Hepatocyte (in vitro differentiated cells): ENCODE data around the gene TYRP1. TPM values are rescaled to one million over a fixed set of nuclear protein-coding genes. Genes with fewer than 3 reads are reported as not detected.

Experiments used
- DNase-seq: peaks from one replicate; pipeline ENCODE4 v3.0.0-alpha.2; 2016; ENCODE audit warnings: low spot score
- H2AFZ ChIP-seq: fragments of 200-600 bp; sonication (generic); 2 replicates; pipeline ENCODE4 v1.6.0; 2016; ENCODE audit warnings: antibody characterized with exemption, mild to moderate bottlenecking
- H3K27ac ChIP-seq: fragments of 200-600 bp; sonication (generic); 2 replicates; pipeline ENCODE4 v1.5.1; 2016; ENCODE audit warnings: mild to moderate bottlenecking
- H3K27me3 ChIP-seq: fragments of 200-600 bp; sonication (generic); 2 replicates; pipeline ENCODE4 v1.6.1; 2016
- H3K36me3 ChIP-seq: fragments of 200-600 bp; sonication (generic); replicated peaks from 2 replicates; pipeline ENCODE4 v1.5.1; 2016; ENCODE audit warnings: low read depth; ENCODE audit not compliant: insufficient read depth
- H3K4me1 ChIP-seq: fragments of 200-600 bp; sonication (generic); 2 replicates; pipeline ENCODE4 v1.5.1; 2016; ENCODE audit warnings: mild to moderate bottlenecking, moderate library complexity; ENCODE audit not compliant: insufficient read depth
- H3K4me2 ChIP-seq: fragments of 200-600 bp; sonication (generic); 2 replicates; pipeline ENCODE4 v1.6.0; 2016
- H3K4me3 ChIP-seq: fragments of 200-600 bp; sonication (generic); 2 replicates; pipeline ENCODE4 v1.5.1; 2016; ENCODE audit warnings: mild to moderate bottlenecking
- H3K79me2 ChIP-seq: fragments of 200-600 bp; sonication (generic); 2 replicates; pipeline ENCODE4 v1.6.0; 2017; ENCODE audit warnings: mild to moderate bottlenecking
- H3K9me2 ChIP-seq: fragments of 200-600 bp; sonication (generic); replicated peaks from 2 replicates; pipeline ENCODE4 v1.6.0; 2017; ENCODE audit warnings: mild to moderate bottlenecking; ENCODE audit not compliant: insufficient read depth
- H3K9me3 ChIP-seq: fragments of 200-600 bp; sonication (generic); 2 replicates; pipeline ENCODE4 v1.5.1; 2016; ENCODE audit warnings: low read depth, mild to moderate bottlenecking
- H4K20me1 ChIP-seq: fragments of 200-600 bp; sonication (generic); 2 replicates; pipeline ENCODE4 v1.6.0; 2016; ENCODE audit warnings: mild to moderate bottlenecking; ENCODE audit not compliant: insufficient read depth, poor library complexity, severe bottlenecking
- EZH2 ChIP-seq: fragments of 200-600 bp; sonication (generic); IDR thresholded peaks from 2 replicates; pipeline ENCODE4 v1.6.1; 2016; ENCODE audit warnings: antibody characterized with exemption, mild to moderate bottlenecking, borderline replicate concordance
- EZH2phosphoT487 ChIP-seq: fragments of 200-600 bp; sonication (generic); IDR thresholded peaks from one replicate; pipeline ENCODE4 v1.6.1; 2018; ENCODE audit warnings: antibody characterized with exemption, mild to moderate bottlenecking, low read depth, moderate library complexity; ENCODE audit not compliant: unreplicated experiment, severe bottlenecking
- WGBS: methylation state at CpG from one replicate; pipeline ENCODE4 v1.1.6; 2016; ENCODE audit warnings: low lambda C conversion rate; ENCODE audit errors: missing lambda C conversion rate; 5-methylcytosine and 5-hydroxymethylcytosine counted together
- polyA plus RNA-seq: library from polyadenylated mRNA; unstranded; fragments of >200 nt; fragmentation: Nextera tagmentation; extraction: Ambion mirVana; gene quantifications from 2 replicates; pipeline ENCODE4 v1.2.1, GENCODE V29; 2016
- total RNA-seq: library from RNA; depleted of rRNA; stranded (reverse); fragments of >200 nt; gene quantifications from 2 replicates; pipeline ENCODE4 v1.2.3, GENCODE V29; 2014
- TF ChIP-seq, protein P1 (sequence below): fragments of 200-600 bp; sonication (generic); IDR thresholded peaks from 2 replicates; pipeline ENCODE4 v1.5.1; 2016; ENCODE audit warnings: antibody characterized with exemption, mild to moderate bottlenecking; ENCODE audit not compliant: poor library complexity

The TYRP1 gene
- total and polyA plus RNA-seq, 2 experiments from 2014 or later: 6.4 to 8.6 TPM

- H3K27ac ChIP-seq: no peak overlapping the region
- no peak overlapping the region for H3K4me2 ChIP-seq
- no peak for DNase-seq
- no peaks in the 10 kb centered on the region for H3K9me2 ChIP-seq
- no peaks in the 10 kb centered on the region for H3K79me2 ChIP-seq
- H3K4me3 ChIP-seq: no peak overlapping the region
- no peaks in the 10 kb centered on the region for H3K36me3 ChIP-seq
- no peaks in the 10 kb centered on the region for H3K4me1 ChIP-seq
- 91% methylated on average over 3 of the region's 3 CpGs for WGBS
- TF ChIP-seq EZH2: no peak
- TF ChIP-seq, protein P1, sequence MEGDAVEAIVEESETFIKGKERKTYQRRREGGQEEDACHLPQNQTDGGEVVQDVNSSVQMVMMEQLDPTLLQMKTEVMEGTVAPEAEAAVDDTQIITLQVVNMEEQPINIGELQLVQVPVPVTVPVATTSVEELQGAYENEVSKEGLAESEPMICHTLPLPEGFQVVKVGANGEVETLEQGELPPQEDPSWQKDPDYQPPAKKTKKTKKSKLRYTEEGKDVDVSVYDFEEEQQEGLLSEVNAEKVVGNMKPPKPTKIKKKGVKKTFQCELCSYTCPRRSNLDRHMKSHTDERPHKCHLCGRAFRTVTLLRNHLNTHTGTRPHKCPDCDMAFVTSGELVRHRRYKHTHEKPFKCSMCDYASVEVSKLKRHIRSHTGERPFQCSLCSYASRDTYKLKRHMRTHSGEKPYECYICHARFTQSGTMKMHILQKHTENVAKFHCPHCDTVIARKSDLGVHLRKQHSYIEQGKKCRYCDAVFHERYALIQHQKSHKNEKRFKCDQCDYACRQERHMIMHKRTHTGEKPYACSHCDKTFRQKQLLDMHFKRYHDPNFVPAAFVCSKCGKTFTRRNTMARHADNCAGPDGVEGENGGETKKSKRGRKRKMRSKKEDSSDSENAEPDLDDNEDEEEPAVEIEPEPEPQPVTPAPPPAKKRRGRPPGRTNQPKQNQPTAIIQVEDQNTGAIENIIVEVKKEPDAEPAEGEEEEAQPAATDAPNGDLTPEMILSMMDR: no peak
- no peak for TF ChIP-seq EZH2phosphoT487
- H3K27me3 ChIP-seq: no peaks in the 10 kb centered on the region
- no peaks in the 10 kb centered on the region for H4K20me1 ChIP-seq
- no peaks in the 10 kb centered on the region for H3K9me3 ChIP-seq
- no peak overlapping the region for H2AFZ ChIP-seq
These were observed 60.7 kb downstream of the TYRP1 start for GRCh38 chr9:12753931-12754330.

- TF ChIP-seq EZH2phosphoT487: no peak
- TF ChIP-seq, protein P1: no peak
- TF ChIP-seq EZH2: no peak
- DNase-seq: no peak
- H3K27me3 ChIP-seq: no peaks in the 10 kb centered on the region
- 50% methylated on average over 1 of the region's 1 CpG for WGBS
- no peak overlapping the region for H3K27ac ChIP-seq
- no peak overlapping the region for H3K4me2 ChIP-seq
- H4K20me1 ChIP-seq: no peaks in the 10 kb centered on the region
- peaks cover 15% of the 10 kb centered on the region for H3K4me1 ChIP-seq
- no peak overlapping the region for H3K4me3 ChIP-seq
- H3K79me2 ChIP-seq: no peaks in the 10 kb centered on the region
- H3K9me3 ChIP-seq: no peaks in the 10 kb centered on the region
- H2AFZ ChIP-seq: no peak overlapping the region
- no peaks in the 10 kb centered on the region for H3K9me2 ChIP-seq
- no peaks in the 10 kb centered on the region for H3K36me3 ChIP-seq
These were observed 66.6 kb downstream of the TYRP1 start for GRCh38 chr9:12759761-12760160.

Other genes with a start within 250 kb of the TYRP1 start
- gene LURAP1L, start 81.6 kb downstream of the TYRP1 start, total RNA-seq: 37.6 and 40.2 TPM in 2 replicates
- gene LURAP1L, start 81.6 kb downstream of the TYRP1 start, polyA plus RNA-seq: 36.1 and 42.5 TPM in 2 replicates